ENCODE measurements around the gene NUP210. TPM values are rescaled to one million over a fixed set of nuclear protein-coding genes. Genes with fewer than 3 reads are reported as not detected.

The NUP210 gene
- total RNA-seq, 1 donor from 2014 or later = 3.0 TPM

GRCh38 chr3:13364602-13365271, 55.4 kb downstream of the NUP210 start:
- H3K27ac Mint-ChIP-seq (ENCODE audit: unreplicated experiment) = no peak overlapping the region
- no peak for TF ChIP-seq CTCF (IDR thresholded peaks at IDR 0.05; ENCODE audit: unreplicated experiment)
- no peak for DNase-seq (ENCODE audit: low spot score)
- no peaks in the 10 kb centered on the region for H3K36me3 Mint-ChIP-seq (ENCODE audit: low read depth, unreplicated experiment)
- H3K4me3 Mint-ChIP-seq (ENCODE audit: unreplicated experiment) = no peak overlapping the region
- peaks cover 2% of the 10 kb centered on the region for H3K4me1 Mint-ChIP-seq (ENCODE audit: unreplicated experiment)
- H3K27me3 Mint-ChIP-seq (ENCODE audit: unreplicated experiment) = peaks cover 4% of the 10 kb centered on the region
- no peaks in the 10 kb centered on the region for H3K9me3 Mint-ChIP-seq (ENCODE audit: unreplicated experiment)

DNA sequence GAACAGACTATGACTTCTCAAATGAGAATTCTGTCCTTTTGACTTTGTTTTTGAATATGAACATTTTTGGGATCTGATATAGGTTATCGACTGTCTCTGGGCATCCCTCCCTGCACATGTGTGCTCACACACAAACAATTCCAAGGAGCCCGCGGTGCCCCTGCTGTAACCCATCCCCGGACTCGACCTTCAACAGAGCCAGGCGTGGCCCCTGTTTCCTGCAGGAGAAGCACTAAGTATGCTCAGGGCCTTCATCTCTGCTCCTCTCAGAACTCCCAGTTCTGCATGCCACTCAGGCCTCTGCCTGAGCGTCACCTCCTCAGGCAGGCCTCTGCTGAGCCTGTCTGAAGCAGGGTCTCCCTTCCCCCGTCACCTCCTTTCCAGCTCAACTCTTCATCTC, 57.6 kb downstream of the NUP210 start:
- Mint-ChIP-seq H3K27ac (ENCODE audit: unreplicated experiment) (no peak overlapping the region), H3K36me3 (ENCODE audit: low read depth, unreplicated experiment) (no peaks in the 10 kb centered on the region)

DNA sequence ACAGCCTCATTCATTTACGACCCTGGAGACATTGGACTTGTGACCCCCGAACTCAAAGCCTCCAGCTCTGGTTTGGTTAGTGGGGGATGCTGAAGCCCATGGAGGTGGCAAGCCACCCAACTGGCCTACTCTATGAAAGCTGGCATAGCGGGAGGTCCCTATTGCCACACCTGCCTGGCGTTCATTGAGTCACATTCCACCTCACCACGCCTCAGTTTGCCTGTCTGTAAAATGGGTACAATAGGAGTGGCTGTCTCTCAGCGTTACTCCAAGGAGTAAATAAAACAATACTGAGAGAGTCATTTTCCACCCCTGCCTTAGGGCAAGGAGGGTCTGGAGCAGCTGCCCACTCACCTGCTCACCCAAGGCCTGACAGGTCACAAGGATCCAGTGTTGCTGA, 60.2 kb downstream of the NUP210 start:
- Mint-ChIP-seq H3K27me3 (ENCODE audit: unreplicated experiment) (peaks cover 6% of the 10 kb centered on the region), H3K27ac (ENCODE audit: unreplicated experiment) (no peak overlapping the region), H3K4me1 (ENCODE audit: unreplicated experiment) (peaks cover 2% of the 10 kb centered on the region), H3K9me3 (ENCODE audit: unreplicated experiment) (no peaks in the 10 kb centered on the region), H3K36me3 (ENCODE audit: low read depth, unreplicated experiment) (no peaks in the 10 kb centered on the region), H3K4me3 (ENCODE audit: unreplicated experiment) (no peak overlapping the region)
- no peak for TF ChIP-seq CTCF (IDR thresholded peaks at IDR 0.05; ENCODE audit: unreplicated experiment)
- no peak for DNase-seq (ENCODE audit: low spot score)

More for the DNA sequence above, 57.6 kb downstream of the NUP210 start:
- Mint-ChIP-seq H3K9me3 (ENCODE audit: unreplicated experiment) (no peaks in the 10 kb centered on the region), H3K27me3 (ENCODE audit: unreplicated experiment) (peaks cover 6% of the 10 kb centered on the region), H3K4me1 (ENCODE audit: unreplicated experiment) (peaks cover 2% of the 10 kb centered on the region), H3K4me3 (ENCODE audit: unreplicated experiment) (no peak overlapping the region)
- TF ChIP-seq CTCF (IDR thresholded peaks at IDR 0.05; ENCODE audit: unreplicated experiment) = no peak
- no peak for DNase-seq (ENCODE audit: low spot score)

- Mint-ChIP-seq H3K27me3 (ENCODE audit: unreplicated experiment) (peaks cover 10% of the 10 kb centered on the region), H3K27ac (ENCODE audit: unreplicated experiment) (no peak overlapping the region), H3K9me3 (ENCODE audit: unreplicated experiment) (no peaks in the 10 kb centered on the region), H3K4me1 (ENCODE audit: unreplicated experiment) (peaks cover 5% of the 10 kb centered on the region), H3K36me3 (ENCODE audit: low read depth, unreplicated experiment) (no peaks in the 10 kb centered on the region), H3K4me3 (ENCODE audit: unreplicated experiment) (no peak overlapping the region)
- no peak for TF ChIP-seq CTCF (IDR thresholded peaks at IDR 0.05; ENCODE audit: unreplicated experiment)
- no peak for DNase-seq (ENCODE audit: low spot score)
These were observed 61.5 kb downstream of the NUP210 start for GRCh38 chr3:13358643-13359042.

DNA sequence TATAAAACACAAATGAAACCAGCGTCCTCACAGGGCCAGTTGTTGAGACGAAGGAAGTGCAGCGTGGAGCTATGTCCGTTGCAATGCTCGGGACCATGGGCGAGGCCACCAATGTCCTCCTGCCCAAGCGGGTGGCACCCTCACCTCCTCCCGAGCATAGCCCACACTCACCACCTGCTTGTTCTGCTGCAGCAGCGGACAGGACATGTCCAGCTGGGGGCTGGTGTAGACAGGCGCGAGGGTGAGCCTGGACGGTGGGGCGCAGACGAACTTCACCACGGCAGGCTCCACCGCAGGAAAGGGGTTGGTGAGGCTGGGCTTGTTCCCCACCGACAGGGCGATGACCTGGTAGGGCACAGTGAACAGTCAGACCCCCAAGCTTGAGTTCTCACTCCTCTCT, 62.1 kb downstream of the NUP210 start:
- Mint-ChIP-seq H3K9me3 (ENCODE audit: unreplicated experiment) (no peaks in the 10 kb centered on the region), H3K4me3 (ENCODE audit: unreplicated experiment) (peak overlapping the region; percentile 34), H3K4me1 (ENCODE audit: unreplicated experiment) (peaks cover 5% of the 10 kb centered on the region), H3K36me3 (ENCODE audit: low read depth, unreplicated experiment) (no peaks in the 10 kb centered on the region), H3K27ac (ENCODE audit: unreplicated experiment) (no peak overlapping the region), H3K27me3 (ENCODE audit: unreplicated experiment) (peaks cover 8% of the 10 kb centered on the region)
- no peak for TF ChIP-seq CTCF (IDR thresholded peaks at IDR 0.05; ENCODE audit: unreplicated experiment)
- no peak for DNase-seq (ENCODE audit: low spot score)
